Fibroblast of the aortic adventitia (primary cell): ENCODE data around the gene DAB2IP. TPM values are rescaled to one million over a fixed set of nuclear protein-coding genes. Genes with fewer than 3 reads are reported as not detected.

Experiments
- DNase-seq: peaks from one replicate; pipeline ENCODE4 v3.0.0-alpha.2; 2010; ENCODE audit warnings: low read depth
- H3K4me3 ChIP-seq: 2 replicates; pipeline ENCODE4 v1.5.1; 2011; ENCODE audit warnings: low read depth, mild to moderate bottlenecking, control low read depth, low read length, moderate library complexity
- CTCF ChIP-seq: IDR thresholded peaks from 2 replicates; pipeline ENCODE4 v1.5.1; 2011; ENCODE audit warnings: mild to moderate bottlenecking, low read length, control low read depth, inconsistent platforms; ENCODE audit not compliant: insufficient read depth
- total RNA-seq: library from RNA; depleted of rRNA; stranded (reverse); fragments of >200 nt; gene quantifications from 2 replicates; pipeline ENCODE4 v1.2.3, GENCODE V29; 2012; ENCODE audit warnings: low replicate concordance

Gene DAB2IP
- total RNA-seq, 1 donor, result 17.4 TPM

- TF ChIP-seq CTCF, result no peak
- H3K4me3 ChIP-seq, result no peak overlapping the region
- no peak for DNase-seq
Observed at GRCh38 chr9:121729769-121730562, 78.5 kb downstream of the DAB2IP start.

GRCh38 chr9:121731090-121731489 is 79.7 kb downstream of the DAB2IP start:
- no peak overlapping the region for H3K4me3 ChIP-seq
- DNase-seq, result no peak
- TF ChIP-seq CTCF, result no peak

GRCh38 chr9:121731919-121732318 is 80.5 kb downstream of the DAB2IP start:
- H3K4me3 ChIP-seq, result no peak overlapping the region
- TF ChIP-seq CTCF, result no peak
- no peak for DNase-seq

- DNase-seq, result no peak
- no peak for TF ChIP-seq CTCF
- H3K4me3 ChIP-seq, result no peak overlapping the region
Observed at GRCh38 chr9:121732389-121732788, 81.0 kb downstream of the DAB2IP start.

GRCh38 chr9:121732886-121733285 is 81.5 kb downstream of the DAB2IP start:
- TF ChIP-seq CTCF, result no peak
- DNase-seq, result no peak
- H3K4me3 ChIP-seq, result no peak overlapping the region

- no peak overlapping the region for H3K4me3 ChIP-seq
- no peak for TF ChIP-seq CTCF
- DNase-seq, result no peak
Observed at GRCh38 chr9:121734465-121734864, 83.0 kb downstream of the DAB2IP start.
